ENCODE results near the gene PDE4D. TPM values are rescaled to one million over a fixed set of nuclear protein-coding genes. Genes with fewer than 3 reads are reported as not detected.

PDE4D gene
- total RNA-seq, 1 experiment from 2014 or later: 2.1 TPM

GRCh38 chr5:59333416-59333815, 560.1 kb downstream of the PDE4D start:
- Mint-ChIP-seq H3K27ac (no peak overlapping the region), H3K36me3 (ENCODE audit: insufficient read depth in 1 of 3, low read depth in 3 of 3) (no peaks in the 10 kb centered on the region), H3K4me3 (no peak overlapping the region), H3K9me3 (no peaks in the 10 kb centered on the region), H3K27me3 (ENCODE audit: low read depth) (no peaks in the 10 kb centered on the region; the same call in 1 of the 2 replicates), H3K4me1 (no peaks in the 10 kb centered on the region)
- Histone ChIP-seq H2BK20ac (ENCODE audit: low read depth, low read length, poor library complexity, severe bottlenecking) (no peak overlapping the region), H3T11ph (ENCODE audit: low read length) (no peak overlapping the region), H2AK5ac (ENCODE audit: insufficient read length, low read length) (no peak overlapping the region), H3K79me1 (ENCODE audit: insufficient read depth, low read depth, low read length, poor library complexity, severe bottlenecking) (no peaks in the 10 kb centered on the region), H3K56ac (ENCODE audit: insufficient read length, low read depth, low read length) (no peak overlapping the region), H3K27me3 (ENCODE audit: insufficient read depth, low read length) (no peaks in the 10 kb centered on the region), H2BK15ac (ENCODE audit: low read depth, low read length) (no peak overlapping the region), H3K4me2 (ENCODE audit: insufficient read depth, insufficient read length, low read length) (no peak overlapping the region), H3K4ac (ENCODE audit: low read depth, low read length) (no peak overlapping the region), H3K9me3 (ENCODE audit: control insufficient read depth, low read depth, low read length) (no peaks in the 10 kb centered on the region), H3K79me2 (ENCODE audit: insufficient read depth, low read length) (no peaks in the 10 kb centered on the region), H3K9ac (ENCODE audit: extremely low read depth, insufficient read length, low read length) (no peak overlapping the region), H4K20me1 (ENCODE audit: control insufficient read depth, insufficient read depth, insufficient read length) (no peaks in the 10 kb centered on the region), H4K8ac (replicated peaks; ENCODE audit: insufficient read length, low read depth, low read length) (no peak overlapping the region), H2BK120ac (ENCODE audit: low read depth, low read length, poor library complexity, severe bottlenecking) (no peak overlapping the region), H2BK5ac (ENCODE audit: insufficient read length, low read length) (no peak overlapping the region), H3K23ac (ENCODE audit: insufficient read length, low read depth, low read length) (no peak overlapping the region), H3K18ac (ENCODE audit: insufficient read length, low read depth, low read length) (no peak overlapping the region), H3K4me1 (ENCODE audit: insufficient read depth, low read length) (no peaks in the 10 kb centered on the region), H3K23me2 (ENCODE audit: insufficient read length, low read depth, low read length, poor library complexity, severe bottlenecking) (no peaks in the 10 kb centered on the region), H3K27ac (ENCODE audit: insufficient read length, low read depth, low read length) (no peak overlapping the region), H2BK12ac (ENCODE audit: insufficient read length, low read depth, low read length) (no peak overlapping the region), H4K5ac (ENCODE audit: insufficient read length, low read depth, low read length) (no peak overlapping the region), H3K14ac (ENCODE audit: insufficient read depth, low read length) (no peak overlapping the region), H4K91ac (ENCODE audit: insufficient read length, low read depth, low read length) (no peak overlapping the region), H2AFZ (ENCODE audit: low read length) (no peak overlapping the region)
- no peak for TF ChIP-seq CTCF (conservative IDR thresholded peaks at IDR 0.05)
- DNase-seq: no peak
